WTC11 (cell line): ENCODE results near the gene EBF3. TPM values are rescaled to one million over a fixed set of nuclear protein-coding genes. Genes with fewer than 3 reads are reported as not detected.

Source experiments
- ATAC-seq: fragments of 200-7000 bp; cut with Tn5 transposase; 2 replicates; pipeline ENCODE4 v1.10.0; 2021; ENCODE audit warnings: mild to moderate bottlenecking, moderate library complexity
- CTCF ChIA-PET: fragments of 300-600 bp; sonication (Branson Sonifier 250); formaldehyde crosslinking; loops from one replicate; lab custom pipeline; 2021; ENCODE audit warnings: antibody characterized with exemption; lab: Charles Lee
- POLR2A ChIA-PET: fragments of 350-600 bp; sonication (Branson Sonifier 250); formaldehyde crosslinking; loops from one replicate; lab custom pipeline; 2021; ENCODE audit warnings: antibody characterized with exemption; lab: Charles Lee
- DNase-seq: peaks from one replicate; pipeline ENCODE4 v3.0.0; 2021; ENCODE audit warnings: low spot score
- H3K27ac Mint-ChIP-seq: 2 replicates; pipeline ENCODE4 v1.8.0; 2021; ENCODE audit warnings: mixed read lengths
- H3K27me3 Mint-ChIP-seq: 2 replicates; pipeline ENCODE4 v1.8.0; 2021; ENCODE audit warnings: low read depth, mild to moderate bottlenecking, moderate library complexity, mixed read lengths
- H3K36me3 Mint-ChIP-seq: 2 replicates; pipeline ENCODE4 v1.8.0; 2021; ENCODE audit warnings: mixed read lengths
- H3K4me1 Mint-ChIP-seq: 2 replicates; pipeline ENCODE4 v1.8.0; 2022; ENCODE audit warnings: mixed read lengths
- H3K4me3 Mint-ChIP-seq: 2 replicates; pipeline ENCODE4 v1.8.0; 2021; ENCODE audit warnings: mild to moderate bottlenecking, moderate library complexity, mixed read lengths
- H3K9me3 Mint-ChIP-seq: 2 replicates; pipeline ENCODE4 v1.8.0; 2021; ENCODE audit warnings: mixed read lengths
- EMX1 ChIP-seq: fragments of 250-450 bp; sonication (Bioruptor Pico); IDR thresholded peaks from 2 replicates; pipeline ENCODE4 v1.8.0; 2021; ENCODE audit warnings: mild to moderate bottlenecking
- FOXP1 ChIP-seq: sonication (generic); formaldehyde crosslinking; IDR thresholded peaks from 2 replicates; pipeline ENCODE4 v1.8.0; 2022; ENCODE audit warnings: missing genetic modification reagents, mild to moderate bottlenecking, moderate library complexity, borderline replicate concordance
- GRHL2 ChIP-seq: fragments of 250-450 bp; sonication (Bioruptor Pico); IDR thresholded peaks from 2 replicates; pipeline ENCODE4 v1.8.0; 2022; ENCODE audit warnings: mild to moderate bottlenecking, moderate library complexity; ENCODE audit not compliant: insufficient replicate concordance, severe bottlenecking
- HMGXB4 ChIP-seq: sonication (generic); formaldehyde crosslinking; IDR thresholded peaks from 2 replicates; pipeline ENCODE4 v1.8.1; 2023; ENCODE audit warnings: mild to moderate bottlenecking, moderate library complexity, missing genetic modification reagents
- IRF2 ChIP-seq: sonication (generic); formaldehyde crosslinking; IDR thresholded peaks from 2 replicates; pipeline ENCODE4 v1.8.0; 2022; ENCODE audit warnings: low read depth, missing genetic modification reagents, borderline replicate concordance
- KAT7 ChIP-seq: sonication (generic); formaldehyde crosslinking; IDR thresholded peaks from 2 replicates; pipeline ENCODE4 v1.8.1; 2023; ENCODE audit warnings: missing genetic modification reagents, mild to moderate bottlenecking, borderline replicate concordance
- MXD4 ChIP-seq: fragments of 250-450 bp; sonication (Bioruptor Pico); IDR thresholded peaks from 2 replicates; pipeline ENCODE4 v1.8.0; 2021; ENCODE audit warnings: mild to moderate bottlenecking, moderate library complexity, borderline replicate concordance
- MYBL2 ChIP-seq: sonication (generic); formaldehyde crosslinking; IDR thresholded peaks from 2 replicates; pipeline ENCODE4 v1.8.1; 2023; ENCODE audit warnings: mild to moderate bottlenecking, moderate library complexity, missing genetic modification reagents
- NFE2L1 ChIP-seq: sonication (generic); formaldehyde crosslinking; IDR thresholded peaks from 2 replicates; pipeline ENCODE4 v1.8.1; 2023; ENCODE audit warnings: missing genetic modification reagents
- OVOL2 ChIP-seq: fragments of 250-450 bp; sonication (Bioruptor Pico); IDR thresholded peaks from 2 replicates; pipeline ENCODE4 v1.9.0; 2021; ENCODE audit warnings: mild to moderate bottlenecking, borderline replicate concordance
- PREB ChIP-seq: sonication (generic); formaldehyde crosslinking; IDR thresholded peaks from 2 replicates; pipeline ENCODE4 v1.8.1; 2022; ENCODE audit warnings: mild to moderate bottlenecking, missing genetic modification reagents, moderate library complexity, borderline replicate concordance
- SMAD3 ChIP-seq: sonication (generic); formaldehyde crosslinking; IDR thresholded peaks from 2 replicates; pipeline ENCODE4 v1.8.0; 2022; ENCODE audit warnings: missing genetic modification reagents, mild to moderate bottlenecking, borderline replicate concordance
- SOX15 ChIP-seq: fragments of 250-450 bp; sonication (Bioruptor Pico); IDR thresholded peaks from 2 replicates; pipeline ENCODE4 v1.9.0; 2021; ENCODE audit warnings: mild to moderate bottlenecking
- SP1 ChIP-seq: sonication (generic); formaldehyde crosslinking; conservative IDR thresholded peaks from 2 replicates; pipeline ENCODE4 v1.8.1; 2022; ENCODE audit warnings: missing genetic modification reagents
- STAT6 ChIP-seq: sonication (generic); formaldehyde crosslinking; conservative IDR thresholded peaks from 2 replicates; pipeline ENCODE4 v1.8.1; 2023; ENCODE audit warnings: mild to moderate bottlenecking, low read depth, missing genetic modification reagents, moderate library complexity
- USF1 ChIP-seq: sonication (generic); formaldehyde crosslinking; IDR thresholded peaks from 2 replicates; pipeline ENCODE4 v1.8.0; 2022; ENCODE audit warnings: mild to moderate bottlenecking, missing genetic modification reagents
- ZBTB21 ChIP-seq: sonication (generic); formaldehyde crosslinking; IDR thresholded peaks from 2 replicates; pipeline ENCODE4 v1.8.1; 2023; ENCODE audit warnings: mild to moderate bottlenecking, missing genetic modification reagents, borderline replicate concordance
- ZNF232 ChIP-seq: sonication (generic); formaldehyde crosslinking; IDR thresholded peaks from 2 replicates; pipeline ENCODE4 v1.8.0; 2022; ENCODE audit warnings: mild to moderate bottlenecking, missing genetic modification reagents
- ZNF416 ChIP-seq: fragments of 250-450 bp; sonication (Bioruptor Pico); IDR thresholded peaks from 2 replicates; pipeline ENCODE4 v1.9.0; 2021; ENCODE audit warnings: mild to moderate bottlenecking, inconsistent platforms
- ZSCAN18 ChIP-seq: fragments of 250-450 bp; sonication (Bioruptor Pico); IDR thresholded peaks from 2 replicates; pipeline ENCODE4 v2.1.2; 2022; ENCODE audit warnings: mild to moderate bottlenecking, moderate library complexity
- total RNA-seq: library from RNA; stranded (reverse); gene quantifications from 3 replicates; pipeline ENCODE4 v1.2.3, GENCODE V29; 2021

EBF3 gene
- total RNA-seq, 1 experiment from 2014 or later, result 1.2 TPM

DNA sequence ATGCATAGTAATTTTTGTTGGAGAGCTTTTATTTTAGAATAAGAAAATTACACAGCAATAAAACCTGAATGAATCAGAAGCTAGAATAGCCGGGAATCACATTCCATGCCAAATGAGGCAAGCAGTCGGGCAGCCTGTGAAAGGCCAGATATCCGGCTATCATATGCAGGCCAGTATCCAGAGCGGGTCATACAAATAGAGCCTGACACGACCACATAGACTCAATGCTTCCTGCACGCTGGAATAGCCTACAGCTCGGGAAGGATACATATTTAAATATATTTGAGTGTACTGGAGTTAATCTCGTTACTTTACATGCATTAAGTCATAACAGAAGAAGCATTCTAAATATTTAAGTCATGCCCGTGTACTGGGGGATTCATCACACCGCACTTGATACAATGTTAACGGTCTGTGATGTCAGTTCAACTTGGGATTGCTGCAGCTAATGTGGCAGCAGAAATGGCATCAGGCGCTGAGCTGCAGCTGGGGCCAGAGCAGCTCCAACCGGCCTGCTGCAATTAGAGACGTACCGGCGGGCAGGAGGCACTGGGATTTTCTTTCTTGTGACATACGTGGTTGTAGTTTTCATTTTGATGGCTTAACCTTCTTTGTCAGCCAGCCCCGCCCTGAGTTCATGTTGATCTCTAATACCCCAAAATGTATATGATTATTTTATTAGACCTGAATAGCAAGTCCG, 112.0 kb downstream of the EBF3 start (continued):
- TF ChIP-seq ZSCAN18 (CRISPR knock-in tag), result no peak
- no peak for TF ChIP-seq EMX1 (CRISPR knock-in tag)

DNA sequence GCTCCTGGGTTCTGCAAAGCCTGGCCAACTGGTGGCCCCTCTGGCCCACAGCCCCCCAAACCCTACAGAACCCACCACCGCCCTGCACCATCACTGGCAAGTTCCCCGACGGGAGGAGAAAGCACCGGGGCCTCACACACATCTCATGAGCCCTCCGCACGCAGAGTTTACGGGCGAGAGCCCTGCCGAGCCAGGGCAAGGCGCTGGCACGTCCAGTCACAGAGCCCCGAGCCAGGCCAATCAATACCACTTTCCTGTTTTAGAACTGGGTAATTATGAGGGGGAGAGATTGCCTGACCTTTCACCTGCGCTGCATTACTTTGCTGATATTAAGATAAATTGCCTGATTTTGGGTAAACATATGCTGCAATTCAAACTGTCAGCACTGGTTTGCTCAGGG, 113.3 kb downstream of the EBF3 start:
- H3K9me3 Mint-ChIP-seq, result no peaks in the 10 kb centered on the region
- H3K4me1 Mint-ChIP-seq, result peaks cover 27% of the 10 kb centered on the region
- H3K36me3 Mint-ChIP-seq, result no peaks in the 10 kb centered on the region
- H3K27ac Mint-ChIP-seq, result no peak overlapping the region
- H3K27me3 Mint-ChIP-seq, result no peaks in the 10 kb centered on the region
- no peak for ATAC-seq
- ChIA-PET CTCF (interaction anchor here (0.6 kb wide), 1 partner anchor 259 kb away, joined by 3 read pairs; no protein-coding TSS in a partner anchor), POLR2A (no interaction called here)
- no peak for DNase-seq
- no peak for TF ChIP-seq ZBTB21 (CRISPR knock-in tag)
- TF ChIP-seq IRF2 (CRISPR knock-in tag), result no peak
- no peak for TF ChIP-seq EMX1 (CRISPR knock-in tag)
- TF ChIP-seq GRHL2 (CRISPR knock-in tag), result no peak
- TF ChIP-seq STAT6 (CRISPR knock-in tag), result no peak
- no peak for TF ChIP-seq ZNF232 (CRISPR knock-in tag)
- no peak for TF ChIP-seq HMGXB4 (CRISPR knock-in tag)
- no peak for TF ChIP-seq SMAD3
- TF ChIP-seq ZNF416, result no peak
- TF ChIP-seq SP1, result no peak
- no peak for TF ChIP-seq NFE2L1
- TF ChIP-seq KAT7, result no peak
- TF ChIP-seq MYBL2 (CRISPR knock-in tag), result no peak
- TF ChIP-seq FOXP1 (CRISPR knock-in tag), result no peak
- no peak for TF ChIP-seq MXD4 (CRISPR knock-in tag)
- TF ChIP-seq USF1 (CRISPR knock-in tag), result no peak
- no peak for TF ChIP-seq OVOL2
- no peak for TF ChIP-seq PREB (CRISPR knock-in tag)
- TF ChIP-seq SOX15 (CRISPR knock-in tag), result no peak
- no peak overlapping the region for H3K4me3 Mint-ChIP-seq
